OCI-LY3 (cell line): Measurements from ENCODE around the gene TRIM47.
A peak's percentile ranks its signal among the peaks of the same experiment; 100 is the strongest.

Experiments used
- H2AFZ ChIP-seq: fragments of 200-600, 300-600 bp; shearing (Covaris generic); 2 replicates; pipeline ENCODE4 v1.6.0; 2014; ENCODE audit warnings: antibody characterized with exemption, low read depth, low read length
- H3K27ac ChIP-seq: fragments of 200-600, 300-600 bp; sonication (generic); 2 replicates; pipeline ENCODE4 v1.5.1; 2014; ENCODE audit warnings: mild to moderate bottlenecking, low read length, moderate library complexity, mixed read lengths
- H3K27me3 ChIP-seq: fragments of 200-600, 300-600 bp; sonication (generic); 2 replicates; pipeline ENCODE4 v1.6.1; 2014; ENCODE audit warnings: low read depth, low read length, mixed read lengths
- H3K36me3 ChIP-seq: fragments of 200-600, 300-600 bp; sonication (generic); replicated peaks from 2 replicates; pipeline ENCODE3; 2014; ENCODE audit warnings: low read depth, low read length, mixed read lengths
- H3K4me1 ChIP-seq: fragments of 300-600, 200-600 bp; sonication (generic); 2 replicates; pipeline ENCODE4 v1.6.1; 2014; ENCODE audit warnings: low read length, mixed read lengths
- H3K4me2 ChIP-seq: fragments of 200-600, 300-600 bp; sonication (generic); 2 replicates; pipeline ENCODE4 v1.6.1; 2014; ENCODE audit warnings: low read length, mixed read lengths
- H3K4me3 ChIP-seq: fragments of 300-600, 200-600 bp; sonication (generic); 2 replicates; pipeline ENCODE4 v1.5.1; 2014; ENCODE audit warnings: antibody characterized with exemption, mild to moderate bottlenecking, low read length, moderate library complexity
- H3K79me2 ChIP-seq: fragments of 300-600, 200-600 bp; shearing (Covaris generic); 2 replicates; pipeline ENCODE4 v1.6.1; 2014; ENCODE audit warnings: mild to moderate bottlenecking, low read length, mixed read lengths
- H3K9ac ChIP-seq: fragments of 300-600, 200-600 bp; shearing (Covaris generic); 2 replicates; pipeline ENCODE4 v1.6.0; 2014; ENCODE audit warnings: mild to moderate bottlenecking, low read length, moderate library complexity
- H3K9me3 ChIP-seq: fragments of 200-600, 300-600 bp; shearing (Covaris generic); 2 replicates; pipeline ENCODE4 v1.6.1; 2014; ENCODE audit warnings: low read length, mixed read lengths; ENCODE audit not compliant: insufficient read depth
- H4K20me1 ChIP-seq: fragments of 200-600, 300-600 bp; sonication (generic); 2 replicates; pipeline ENCODE4 v1.6.1; 2016; ENCODE audit warnings: low read length, mixed read lengths; ENCODE audit not compliant: insufficient read depth
- CTCF ChIP-seq: fragments of 200-600, 300-600 bp; sonication (generic); IDR thresholded peaks from 2 replicates; pipeline ENCODE4 v1.5.1; 2014; ENCODE audit warnings: antibody characterized with exemption, low read length, low read depth
- EZH2phosphoT487 ChIP-seq: fragments of 200-600 bp; shearing (Covaris generic); IDR thresholded peaks from 2 replicates; pipeline ENCODE4 v1.6.1; 2018; ENCODE audit warnings: antibody characterized with exemption, mixed run types, low read depth

TRIM47 gene, protein sequence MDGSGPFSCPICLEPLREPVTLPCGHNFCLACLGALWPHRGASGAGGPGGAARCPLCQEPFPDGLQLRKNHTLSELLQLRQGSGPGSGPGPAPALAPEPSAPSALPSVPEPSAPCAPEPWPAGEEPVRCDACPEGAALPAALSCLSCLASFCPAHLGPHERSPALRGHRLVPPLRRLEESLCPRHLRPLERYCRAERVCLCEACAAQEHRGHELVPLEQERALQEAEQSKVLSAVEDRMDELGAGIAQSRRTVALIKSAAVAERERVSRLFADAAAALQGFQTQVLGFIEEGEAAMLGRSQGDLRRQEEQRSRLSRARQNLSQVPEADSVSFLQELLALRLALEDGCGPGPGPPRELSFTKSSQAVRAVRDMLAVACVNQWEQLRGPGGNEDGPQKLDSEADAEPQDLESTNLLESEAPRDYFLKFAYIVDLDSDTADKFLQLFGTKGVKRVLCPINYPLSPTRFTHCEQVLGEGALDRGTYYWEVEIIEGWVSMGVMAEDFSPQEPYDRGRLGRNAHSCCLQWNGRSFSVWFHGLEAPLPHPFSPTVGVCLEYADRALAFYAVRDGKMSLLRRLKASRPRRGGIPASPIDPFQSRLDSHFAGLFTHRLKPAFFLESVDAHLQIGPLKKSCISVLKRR

GRCh38 chr17:75878174-75878998 lies at the start of gene TRIM47:
Gene TRIM47 (minus strand): TSS chr17:75878581. CDS start chr17:75878548, 33 bp downstream.
- TF ChIP-seq CTCF (no peak), EZH2phosphoT487 (no peak)
- H4K20me1 ChIP-seq: no peaks in the 10 kb centered on the region
- H3K79me2 ChIP-seq: no peaks in the 10 kb centered on the region
- H3K9ac ChIP-seq: peak within 1 kb of the TSS; percentile 87
- peaks cover 16% of the 10 kb centered on the region for H3K27me3 ChIP-seq
- no peaks in the 10 kb centered on the region for H3K9me3 ChIP-seq
- peaks cover 20% of the 10 kb centered on the region for H3K4me1 ChIP-seq
- H3K4me3 ChIP-seq: peak within 1 kb of the TSS; percentile 92
- H3K27ac ChIP-seq: peak within 1 kb of the TSS; percentile 67
- H3K4me2 ChIP-seq: peak within 1 kb of the TSS; percentile 88
- no peaks in the 10 kb centered on the region for H3K36me3 ChIP-seq
- H2AFZ ChIP-seq: peak within 1 kb of the TSS; percentile 84

GRCh38 chr17:75927286-75927922 lies 49.0 kb upstream of the TRIM47 start:
- no peak overlapping the region for H2AFZ ChIP-seq
- no peak overlapping the region for H3K27ac ChIP-seq

GRCh38 chr17:75926456-75926855 lies 48.1 kb upstream of the TRIM47 start:
- H3K4me3 ChIP-seq: no peak overlapping the region
- TF ChIP-seq EZH2phosphoT487 (no peak), CTCF (no peak)
- H2AFZ ChIP-seq: no peak overlapping the region
- H3K9me3 ChIP-seq: no peaks in the 10 kb centered on the region
- H3K36me3 ChIP-seq: no peaks in the 10 kb centered on the region
- H3K79me2 ChIP-seq: no peaks in the 10 kb centered on the region
- H3K27ac ChIP-seq: no peak overlapping the region
- no peaks in the 10 kb centered on the region for H3K4me1 ChIP-seq
- H4K20me1 ChIP-seq: no peaks in the 10 kb centered on the region
- no peaks in the 10 kb centered on the region for H3K27me3 ChIP-seq
- no peak overlapping the region for H3K9ac ChIP-seq
- no peak overlapping the region for H3K4me2 ChIP-seq

More at GRCh38 chr17:75927286-75927922, 49.0 kb upstream of the TRIM47 start:
- H3K9me3 ChIP-seq: no peaks in the 10 kb centered on the region
- H3K36me3 ChIP-seq: no peaks in the 10 kb centered on the region
- no peaks in the 10 kb centered on the region for H4K20me1 ChIP-seq
- H3K4me3 ChIP-seq: no peak overlapping the region
- no peaks in the 10 kb centered on the region for H3K79me2 ChIP-seq
- H3K4me1 ChIP-seq: no peaks in the 10 kb centered on the region
- H3K9ac ChIP-seq: no peak overlapping the region
- TF ChIP-seq CTCF (peak; percentile 37), EZH2phosphoT487 (no peak)
- H3K27me3 ChIP-seq: no peaks in the 10 kb centered on the region
- H3K4me2 ChIP-seq: no peak overlapping the region
